GM12874 (cell line): ENCODE results near the gene TMEM218.

Experiments used
- CTCF ChIP-seq: IDR thresholded peaks from 2 replicates; pipeline ENCODE4 v1.5.1; 2011; ENCODE audit warnings: low read depth, mild to moderate bottlenecking, control low read depth, low read length, moderate library complexity; ENCODE audit not compliant: insufficient read depth

Gene TMEM218

GRCh38 chr11:125072218-125072960 is 39.0 kb downstream of the TMEM218 start:
- no peak for TF ChIP-seq CTCF

GRCh38 chr11:125071846-125072217 is 39.6 kb downstream of the TMEM218 start:
- no peak for TF ChIP-seq CTCF

- no peak for TF ChIP-seq CTCF
These were observed 40.0 kb downstream of the TMEM218 start for GRCh38 chr11:125071435-125071834.

- no peak for TF ChIP-seq CTCF
These were observed 40.6 kb downstream of the TMEM218 start for GRCh38 chr11:125070699-125071254.

- TF ChIP-seq CTCF: no peak
These were observed 41.6 kb downstream of the TMEM218 start for GRCh38 chr11:125069796-125070195.

GRCh38 chr11:125069008-125069407 is 42.4 kb downstream of the TMEM218 start:
- TF ChIP-seq CTCF: no peak

- no peak for TF ChIP-seq CTCF
These were observed 43.1 kb downstream of the TMEM218 start for GRCh38 chr11:125068368-125068767.
